Prostate gland (tissue), 2 donors: ENCODE results near the gene HDHD2.
"Not testable (repeated sequence)": the region's sequence is repeated elsewhere in the genome, so short reads cannot be mapped to it uniquely, and the experiment has no call there.

Experiments
- POLR2A ChIP-seq: fragments of 450-650 bp; IDR thresholded peaks from one replicate; pipeline ENCODE4 v1.6.1; 2016; ENCODE audit warnings: antibody characterized with exemption, mild to moderate bottlenecking
- TF ChIP-seq, protein P1 (sequence below), 4 experiments: fragments of 200-600 bp in 2 of 4; fragments of 450-650 bp in 2 of 4; sonication (generic) in 2 of 4; IDR thresholded peaks; 1 replicate in 3 of 4; 2 replicates in 1 of 4; pipeline ENCODE4 v1.5.1; 2016 to 2019; ENCODE audit warnings: antibody characterized with exemption in 4 of 4, mild to moderate bottlenecking in 2 of 4, moderate library complexity in 2 of 4

DNA sequence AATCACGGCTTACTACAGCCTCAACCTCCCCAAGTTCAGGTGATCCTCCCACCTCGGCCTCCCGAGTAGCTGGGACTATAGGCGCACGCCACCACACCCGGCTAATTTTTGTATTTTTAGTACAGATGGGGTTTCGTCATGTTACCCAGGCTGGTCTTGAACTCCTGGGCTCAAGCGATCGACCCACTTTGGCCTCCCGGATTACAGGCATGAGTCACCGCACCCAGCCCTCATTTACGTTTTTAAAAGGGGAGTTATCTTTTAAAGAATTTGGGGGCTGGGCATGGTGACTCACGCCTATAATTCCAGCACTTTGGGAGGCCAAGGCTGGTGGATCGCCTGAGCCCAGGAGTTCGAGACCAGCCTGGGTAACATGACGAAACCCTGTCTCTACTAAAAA, 8.1 kb upstream of the HDHD2 start:
- TF ChIP-seq POLR2A = not testable (repeated sequence)
- TF ChIP-seq, protein P1, sequence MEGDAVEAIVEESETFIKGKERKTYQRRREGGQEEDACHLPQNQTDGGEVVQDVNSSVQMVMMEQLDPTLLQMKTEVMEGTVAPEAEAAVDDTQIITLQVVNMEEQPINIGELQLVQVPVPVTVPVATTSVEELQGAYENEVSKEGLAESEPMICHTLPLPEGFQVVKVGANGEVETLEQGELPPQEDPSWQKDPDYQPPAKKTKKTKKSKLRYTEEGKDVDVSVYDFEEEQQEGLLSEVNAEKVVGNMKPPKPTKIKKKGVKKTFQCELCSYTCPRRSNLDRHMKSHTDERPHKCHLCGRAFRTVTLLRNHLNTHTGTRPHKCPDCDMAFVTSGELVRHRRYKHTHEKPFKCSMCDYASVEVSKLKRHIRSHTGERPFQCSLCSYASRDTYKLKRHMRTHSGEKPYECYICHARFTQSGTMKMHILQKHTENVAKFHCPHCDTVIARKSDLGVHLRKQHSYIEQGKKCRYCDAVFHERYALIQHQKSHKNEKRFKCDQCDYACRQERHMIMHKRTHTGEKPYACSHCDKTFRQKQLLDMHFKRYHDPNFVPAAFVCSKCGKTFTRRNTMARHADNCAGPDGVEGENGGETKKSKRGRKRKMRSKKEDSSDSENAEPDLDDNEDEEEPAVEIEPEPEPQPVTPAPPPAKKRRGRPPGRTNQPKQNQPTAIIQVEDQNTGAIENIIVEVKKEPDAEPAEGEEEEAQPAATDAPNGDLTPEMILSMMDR (IDR thresholded peaks at IDR 0.05) = not testable (repeated sequence)
